Mammary epithelial cell (primary cell): ENCODE data around the gene NOMO2.
"Not testable (repeated sequence)": the region's sequence is repeated elsewhere in the genome, so short reads cannot be mapped to it uniquely, and the experiment has no call there.

Experiments
- EZH2 ChIP-seq: IDR thresholded peaks from 2 replicates; pipeline ENCODE4 v1.6.1; 2012; ENCODE audit warnings: low read length, inconsistent platforms, borderline replicate concordance
- TF ChIP-seq, protein P1 (sequence below), 2 donors: IDR thresholded peaks in 1 of 2; conservative IDR thresholded peaks in 1 of 2; 2 replicates each; pipeline ENCODE4 v1.5.1; 2011 to 2012; ENCODE audit warnings: inconsistent platforms in 2 of 2, low read length in 2 of 2, mild to moderate bottlenecking in 2 of 2, control low read depth in 1 of 2, low read depth in 1 of 2; ENCODE audit not compliant: insufficient read depth in 1 of 2; ENCODE audit errors: extremely low read depth in 1 of 2

DNA sequence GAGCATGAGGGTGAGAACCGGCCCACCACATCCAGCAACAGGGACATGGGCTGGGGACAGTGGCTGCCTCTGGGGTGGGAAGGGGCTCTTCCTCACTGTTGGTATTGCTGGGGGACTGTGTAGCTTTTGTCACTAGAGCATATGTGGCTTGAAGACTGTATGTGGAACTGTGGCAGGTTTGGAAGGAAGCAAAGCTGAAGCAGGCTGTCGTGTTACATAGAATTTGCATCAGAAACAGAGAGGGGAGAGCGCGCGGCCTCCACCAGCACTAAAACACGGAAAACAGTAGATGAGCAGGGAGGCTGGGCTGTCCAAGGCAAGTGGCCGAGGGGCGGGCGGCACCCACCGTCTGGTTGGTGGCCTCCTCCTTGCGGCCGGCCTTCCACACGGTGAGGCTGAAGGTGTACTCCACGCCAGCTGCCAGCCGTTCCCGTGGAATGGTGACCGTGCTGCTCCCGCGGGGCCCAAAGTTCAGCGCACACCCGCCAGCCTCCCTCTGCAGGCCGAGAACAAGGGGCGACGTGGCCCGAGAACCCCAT lies 177.7 kb downstream of the NOMO2 start:
- TF ChIP-seq EZH2, result not testable (repeated sequence)
- TF ChIP-seq, protein P1, sequence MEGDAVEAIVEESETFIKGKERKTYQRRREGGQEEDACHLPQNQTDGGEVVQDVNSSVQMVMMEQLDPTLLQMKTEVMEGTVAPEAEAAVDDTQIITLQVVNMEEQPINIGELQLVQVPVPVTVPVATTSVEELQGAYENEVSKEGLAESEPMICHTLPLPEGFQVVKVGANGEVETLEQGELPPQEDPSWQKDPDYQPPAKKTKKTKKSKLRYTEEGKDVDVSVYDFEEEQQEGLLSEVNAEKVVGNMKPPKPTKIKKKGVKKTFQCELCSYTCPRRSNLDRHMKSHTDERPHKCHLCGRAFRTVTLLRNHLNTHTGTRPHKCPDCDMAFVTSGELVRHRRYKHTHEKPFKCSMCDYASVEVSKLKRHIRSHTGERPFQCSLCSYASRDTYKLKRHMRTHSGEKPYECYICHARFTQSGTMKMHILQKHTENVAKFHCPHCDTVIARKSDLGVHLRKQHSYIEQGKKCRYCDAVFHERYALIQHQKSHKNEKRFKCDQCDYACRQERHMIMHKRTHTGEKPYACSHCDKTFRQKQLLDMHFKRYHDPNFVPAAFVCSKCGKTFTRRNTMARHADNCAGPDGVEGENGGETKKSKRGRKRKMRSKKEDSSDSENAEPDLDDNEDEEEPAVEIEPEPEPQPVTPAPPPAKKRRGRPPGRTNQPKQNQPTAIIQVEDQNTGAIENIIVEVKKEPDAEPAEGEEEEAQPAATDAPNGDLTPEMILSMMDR (conservative IDR thresholded peaks at IDR 0.05 in 1 of 2, IDR thresholded peaks at IDR 0.05 in 1 of 2; ENCODE audit: extremely low read depth in 1 of 2, insufficient read depth in 1 of 2, low read depth in 1 of 2, low read length in 2 of 2), result not testable (repeated sequence)
